Measurements from ENCODE around the gene MAST4.

GRCh38 chr5:67026278-67026677, 430.1 kb downstream of the MAST4 start:
- no peak for TF ChIP-seq CTCF (IDR thresholded peaks at IDR 0.05; ENCODE audit: low read depth, low read length)
- TF ChIP-seq EZH2phosphoT487 (IDR thresholded peaks at IDR 0.05; ENCODE audit: low read depth) = no peak

All from OCI-LY3 (cell line).